ENCODE results near the gene JAGN1.
"Not testable (repeated sequence)": the region's sequence is repeated elsewhere in the genome, so short reads cannot be mapped to it uniquely, and the experiment has no call there.

JAGN1 gene

GRCh38 chr3:9890249-9891071 is at the start of gene JAGN1:
Gene JAGN1 (plus strand): TSS chr3:9890610. CDS start chr3:9890723, 113 bp downstream.
- peak; percentile 50 for DNase-seq

GRCh38 chr3:9841015-9841414 is 49.4 kb upstream of the JAGN1 start:
- no peak for DNase-seq

GRCh38 chr3:9843715-9844438 is 46.5 kb upstream of the JAGN1 start, which contains the start of gene RPUSD3:
Gene RPUSD3 (minus strand): TSS chr3:9844008. CDS start chr3:9843990, 18 bp downstream.
- peak; percentile 44 for DNase-seq

GRCh38 chr3:9846231-9846630 is 44.2 kb upstream of the JAGN1 start:
- DNase-seq: no peak

GRCh38 chr3:9846931-9847488 is 43.4 kb upstream of the JAGN1 start:
- no peak for DNase-seq

GRCh38 chr3:9847870-9848269 is 42.5 kb upstream of the JAGN1 start:
- not testable (repeated sequence) for DNase-seq

GRCh38 chr3:9848860-9849259 is 41.5 kb upstream of the JAGN1 start:
- not testable (repeated sequence) for DNase-seq

- DNase-seq: not testable (repeated sequence)
These were observed 39.0 kb upstream of the JAGN1 start for GRCh38 chr3:9851383-9851782.

- DNase-seq: not testable (repeated sequence)
These were observed 38.5 kb upstream of the JAGN1 start for GRCh38 chr3:9851926-9852325.

- DNase-seq: no peak
These were observed 37.9 kb upstream of the JAGN1 start for GRCh38 chr3:9852528-9852927.

- not testable (repeated sequence) for DNase-seq
These were observed 36.0 kb upstream of the JAGN1 start for GRCh38 chr3:9854291-9854940.

- no peak for DNase-seq
These were observed 34.8 kb upstream of the JAGN1 start for GRCh38 chr3:9855594-9855993.

- DNase-seq: no peak
These were observed 30.8 kb upstream of the JAGN1 start for GRCh38 chr3:9859530-9860025.

GRCh38 chr3:9861201-9861600 is 29.2 kb upstream of the JAGN1 start:
- DNase-seq: no peak

- DNase-seq: no peak
These were observed 28.7 kb upstream of the JAGN1 start for GRCh38 chr3:9861626-9862130.

- DNase-seq: no peak
These were observed 27.9 kb upstream of the JAGN1 start for GRCh38 chr3:9862391-9863057.

- no peak for DNase-seq
These were observed 27.2 kb upstream of the JAGN1 start for GRCh38 chr3:9863058-9863772.

GRCh38 chr3:9864200-9864927 is 26.0 kb upstream of the JAGN1 start:
- peak; percentile 47 for DNase-seq

GRCh38 chr3:9865125-9865637 is 25.2 kb upstream of the JAGN1 start:
- DNase-seq: not testable (repeated sequence)

- DNase-seq: no peak
These were observed 23.8 kb upstream of the JAGN1 start for GRCh38 chr3:9866639-9867038.

Measured in NCI-H510A treated with DMSO at 0.1 percent for 48 hours (cell line).